ENCODE data around the gene IGF1. TPM values are rescaled to one million over a fixed set of nuclear protein-coding genes. Genes with fewer than 3 reads are reported as not detected.

IGF1 gene
- total and polyA plus RNA-seq, 8 donors = 15.7 to 99.9 (median 25.7) TPM

DNA sequence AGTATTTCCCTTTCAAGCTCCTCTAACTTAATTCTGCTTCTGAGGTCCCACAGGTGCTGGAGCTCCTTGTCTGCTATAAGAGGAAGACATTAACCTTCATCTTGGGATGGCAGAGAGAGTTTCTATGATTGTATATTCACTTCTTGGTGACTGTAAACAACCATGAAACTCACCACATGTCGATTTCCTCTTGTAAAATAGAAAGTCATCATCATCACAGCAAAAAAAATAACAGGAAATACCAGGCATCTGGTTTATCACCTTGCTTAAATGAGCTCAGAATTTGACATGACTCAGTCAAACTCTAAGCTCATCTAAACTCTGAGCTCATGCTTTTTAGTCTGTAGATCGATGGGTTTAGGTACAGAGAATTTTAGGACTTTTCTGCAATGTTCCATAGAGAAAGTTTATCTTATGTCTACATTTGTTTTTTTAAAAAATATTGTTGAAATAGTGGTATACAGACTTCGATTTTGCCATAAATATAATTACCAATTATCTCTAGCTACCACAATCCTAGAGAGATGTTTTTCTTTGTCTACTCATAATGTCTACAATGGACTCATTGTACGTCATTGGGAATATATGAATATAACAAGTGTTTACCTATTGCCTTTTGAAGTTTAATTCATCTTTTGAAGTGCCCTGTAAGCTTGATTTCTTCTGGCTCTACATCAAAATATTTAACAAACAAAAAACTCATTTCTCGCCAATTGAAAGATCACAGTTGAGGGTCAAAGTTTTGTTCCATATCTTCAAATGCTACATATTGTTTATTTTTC lies 58.4 kb downstream of the IGF1 start:
- H3K27ac ChIP-seq = no peak overlapping the region
- H3K36me3 ChIP-seq = no peaks in the 10 kb centered on the region
- ATAC-seq (no peak), DNase-seq (no peak)
- no peaks in the 10 kb centered on the region for H3K9me3 ChIP-seq
- no peak overlapping the region for H3K4me3 ChIP-seq
- H3K27me3 ChIP-seq = no peaks in the 10 kb centered on the region
- TF ChIP-seq, protein P1, sequence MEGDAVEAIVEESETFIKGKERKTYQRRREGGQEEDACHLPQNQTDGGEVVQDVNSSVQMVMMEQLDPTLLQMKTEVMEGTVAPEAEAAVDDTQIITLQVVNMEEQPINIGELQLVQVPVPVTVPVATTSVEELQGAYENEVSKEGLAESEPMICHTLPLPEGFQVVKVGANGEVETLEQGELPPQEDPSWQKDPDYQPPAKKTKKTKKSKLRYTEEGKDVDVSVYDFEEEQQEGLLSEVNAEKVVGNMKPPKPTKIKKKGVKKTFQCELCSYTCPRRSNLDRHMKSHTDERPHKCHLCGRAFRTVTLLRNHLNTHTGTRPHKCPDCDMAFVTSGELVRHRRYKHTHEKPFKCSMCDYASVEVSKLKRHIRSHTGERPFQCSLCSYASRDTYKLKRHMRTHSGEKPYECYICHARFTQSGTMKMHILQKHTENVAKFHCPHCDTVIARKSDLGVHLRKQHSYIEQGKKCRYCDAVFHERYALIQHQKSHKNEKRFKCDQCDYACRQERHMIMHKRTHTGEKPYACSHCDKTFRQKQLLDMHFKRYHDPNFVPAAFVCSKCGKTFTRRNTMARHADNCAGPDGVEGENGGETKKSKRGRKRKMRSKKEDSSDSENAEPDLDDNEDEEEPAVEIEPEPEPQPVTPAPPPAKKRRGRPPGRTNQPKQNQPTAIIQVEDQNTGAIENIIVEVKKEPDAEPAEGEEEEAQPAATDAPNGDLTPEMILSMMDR (IDR thresholded peaks at IDR 0.05) = no peak
- intact Hi-C loops (cut with DNase I) = no loop called here
- H3K4me1 ChIP-seq = no peaks in the 10 kb centered on the region

GRCh38 chr12:102419094-102419764 lies 61.1 kb downstream of the IGF1 start:
- TF ChIP-seq, protein P1 (IDR thresholded peaks at IDR 0.05) = no peak
- Histone ChIP-seq H3K4me3 (no peak overlapping the region), H3K36me3 (no peaks in the 10 kb centered on the region), H3K9me3 (no peaks in the 10 kb centered on the region), H3K4me1 (no peaks in the 10 kb centered on the region), H3K27ac (no peak overlapping the region), H3K27me3 (no peaks in the 10 kb centered on the region)
- ATAC-seq (no peak), DNase-seq (peak in 1 of 4 donors; percentile 66)
- intact Hi-C loops (cut with DNase I) = no loop called here

GRCh38 chr12:102417055-102417454 lies 63.3 kb downstream of the IGF1 start:
- Histone ChIP-seq H3K9me3 (no peaks in the 10 kb centered on the region), H3K4me1 (no peaks in the 10 kb centered on the region), H3K4me3 (no peak overlapping the region), H3K27ac (no peak overlapping the region), H3K36me3 (no peaks in the 10 kb centered on the region), H3K27me3 (no peaks in the 10 kb centered on the region)
- ATAC-seq (no peak), DNase-seq (no peak)
- TF ChIP-seq, protein P1 (IDR thresholded peaks at IDR 0.05) = no peak
- intact Hi-C loops (cut with DNase I) = no loop called here

DNA sequence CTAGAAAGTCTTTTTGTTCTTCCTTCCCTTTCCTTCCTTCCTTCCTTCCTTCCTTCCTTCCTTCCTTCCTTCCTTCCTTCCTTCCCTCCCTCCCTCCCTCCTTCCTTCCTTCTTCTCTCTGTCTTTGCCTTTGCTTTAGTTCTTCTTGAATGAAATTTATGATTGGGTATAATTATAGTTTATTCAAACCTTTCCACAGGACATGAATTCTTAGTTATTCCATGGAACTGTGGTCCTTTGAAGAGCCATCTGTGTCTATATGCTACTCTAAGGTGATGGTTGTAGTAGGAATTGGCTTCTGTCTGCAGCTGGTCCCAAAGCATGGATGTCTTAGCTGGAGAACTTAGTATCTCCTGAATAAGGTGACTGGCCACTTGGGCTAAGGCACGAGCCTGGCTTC lies 64.8 kb downstream of the IGF1 start:
- Histone ChIP-seq H3K27ac (no peak overlapping the region), H3K36me3 (no peaks in the 10 kb centered on the region), H3K4me1 (no peaks in the 10 kb centered on the region), H3K27me3 (no peaks in the 10 kb centered on the region), H3K4me3 (no peak overlapping the region), H3K9me3 (no peaks in the 10 kb centered on the region)
- ATAC-seq (no peak), DNase-seq (no peak)
- intact Hi-C loops (cut with DNase I) = no loop called here
- TF ChIP-seq, protein P1 (IDR thresholded peaks at IDR 0.05) = no peak

DNA sequence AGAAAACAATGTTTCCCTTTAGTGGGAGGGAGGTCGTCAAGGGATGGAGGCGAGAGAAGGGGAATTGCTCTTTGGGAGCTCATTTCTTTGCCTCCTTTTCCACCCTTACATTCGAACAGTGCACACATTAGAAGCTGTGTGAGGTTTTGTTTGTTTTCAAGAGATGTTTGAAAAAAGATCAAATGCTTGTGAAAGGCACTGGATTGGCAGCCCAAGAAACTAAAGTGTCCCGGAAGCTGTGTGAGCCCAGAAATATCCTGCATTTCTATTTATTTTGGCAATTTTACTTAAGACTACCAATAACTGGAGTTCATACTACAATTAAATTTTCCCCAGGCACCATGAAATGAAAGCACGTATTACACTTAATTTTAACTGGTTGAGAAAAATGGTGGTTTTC lies 67.0 kb downstream of the IGF1 start:
- intact Hi-C loops (cut with DNase I) = no loop called here

More for the DNA sequence above, 67.0 kb downstream of the IGF1 start:
- Histone ChIP-seq H3K27ac (no peak overlapping the region), H3K27me3 (no peaks in the 10 kb centered on the region), H3K9me3 (no peaks in the 10 kb centered on the region), H3K4me3 (no peak overlapping the region), H3K4me1 (no peaks in the 10 kb centered on the region), H3K36me3 (no peaks in the 10 kb centered on the region)
- DNase-seq (no peak), ATAC-seq (no peak)
- TF ChIP-seq, protein P1 (IDR thresholded peaks at IDR 0.05) = no peak
